GM20000 (cell line): ENCODE results near the gene OR2T10.

Source experiments
- DNase-seq: peaks from one replicate; pipeline ENCODE4 v3.0.0; 2012; ENCODE audit warnings: low spot score
- CTCF ChIP-seq: IDR thresholded peaks from 2 replicates; pipeline ENCODE4 v1.5.1; 2012; ENCODE audit warnings: mild to moderate bottlenecking, control low read depth; ENCODE audit errors: extremely low read depth, missing control alignments

The OR2T10 gene

GRCh38 chr1:248613742-248614141 is 16.2 kb upstream of the OR2T10 start:
- TF ChIP-seq CTCF: no peak
- no peak for DNase-seq

GRCh38 chr1:248611883-248612414 is 14.4 kb upstream of the OR2T10 start:
- TF ChIP-seq CTCF: no peak
- DNase-seq: no peak

- no peak for TF ChIP-seq CTCF
Measured at GRCh38 chr1:248610301-248610700, 12.8 kb upstream of the OR2T10 start.

GRCh38 chr1:248599396-248599795 is 1.9 kb upstream of the OR2T10 start:
- DNase-seq: no peak
- no peak for TF ChIP-seq CTCF

More at GRCh38 chr1:248610301-248610700, 12.8 kb upstream of the OR2T10 start:
- no peak for DNase-seq

- TF ChIP-seq CTCF: no peak
- DNase-seq: no peak
Measured at GRCh38 chr1:248596615-248597014, 885 bp downstream of the OR2T10 start.

GRCh38 chr1:248593226-248593625 is 4.3 kb downstream of the OR2T10 start:
- TF ChIP-seq CTCF: no peak
- no peak for DNase-seq

GRCh38 chr1:248592655-248593054 is 4.8 kb downstream of the OR2T10 start:
- no peak for TF ChIP-seq CTCF
- no peak for DNase-seq
